Transverse colon (tissue), 3 donors: ENCODE results near the gene TECTA.

Experiments
- POLR2A ChIP-seq: fragments of 450-650 bp; IDR thresholded peaks from one replicate; pipeline ENCODE4 v1.6.1; 2016; ENCODE audit warnings: antibody characterized with exemption, mild to moderate bottlenecking, moderate library complexity
- TF ChIP-seq, protein P1 (sequence below), 5 experiments: fragments of 200-600 bp in 3 of 5; fragments of 450-650 bp in 2 of 5; sonication (generic) in 3 of 5; IDR thresholded peaks; 1 replicate in 2 of 5; 2 replicates in 3 of 5; pipeline ENCODE4 v1.5.1; 2016 to 2017; ENCODE audit warnings: antibody characterized with exemption in 5 of 5, inconsistent platforms in 3 of 5, mild to moderate bottlenecking in 2 of 5, moderate library complexity in 1 of 5

GRCh38 chr11:121191818-121192217, 90.8 kb downstream of the TECTA start:
- TF ChIP-seq, protein P1, sequence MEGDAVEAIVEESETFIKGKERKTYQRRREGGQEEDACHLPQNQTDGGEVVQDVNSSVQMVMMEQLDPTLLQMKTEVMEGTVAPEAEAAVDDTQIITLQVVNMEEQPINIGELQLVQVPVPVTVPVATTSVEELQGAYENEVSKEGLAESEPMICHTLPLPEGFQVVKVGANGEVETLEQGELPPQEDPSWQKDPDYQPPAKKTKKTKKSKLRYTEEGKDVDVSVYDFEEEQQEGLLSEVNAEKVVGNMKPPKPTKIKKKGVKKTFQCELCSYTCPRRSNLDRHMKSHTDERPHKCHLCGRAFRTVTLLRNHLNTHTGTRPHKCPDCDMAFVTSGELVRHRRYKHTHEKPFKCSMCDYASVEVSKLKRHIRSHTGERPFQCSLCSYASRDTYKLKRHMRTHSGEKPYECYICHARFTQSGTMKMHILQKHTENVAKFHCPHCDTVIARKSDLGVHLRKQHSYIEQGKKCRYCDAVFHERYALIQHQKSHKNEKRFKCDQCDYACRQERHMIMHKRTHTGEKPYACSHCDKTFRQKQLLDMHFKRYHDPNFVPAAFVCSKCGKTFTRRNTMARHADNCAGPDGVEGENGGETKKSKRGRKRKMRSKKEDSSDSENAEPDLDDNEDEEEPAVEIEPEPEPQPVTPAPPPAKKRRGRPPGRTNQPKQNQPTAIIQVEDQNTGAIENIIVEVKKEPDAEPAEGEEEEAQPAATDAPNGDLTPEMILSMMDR (IDR thresholded peaks at IDR 0.05), result no peak
- TF ChIP-seq POLR2A, result no peak
